ENCODE measurements around the gene PKNOX1.
"Not testable (repeated sequence)": the region's sequence is repeated elsewhere in the genome, so short reads cannot be mapped to it uniquely, and the experiment has no call there.

Gene PKNOX1

GRCh38 chr21:43020177-43020576 lies 45.8 kb downstream of the PKNOX1 start:
- DNase-seq (ENCODE audit: low read depth), result no peak

DNA sequence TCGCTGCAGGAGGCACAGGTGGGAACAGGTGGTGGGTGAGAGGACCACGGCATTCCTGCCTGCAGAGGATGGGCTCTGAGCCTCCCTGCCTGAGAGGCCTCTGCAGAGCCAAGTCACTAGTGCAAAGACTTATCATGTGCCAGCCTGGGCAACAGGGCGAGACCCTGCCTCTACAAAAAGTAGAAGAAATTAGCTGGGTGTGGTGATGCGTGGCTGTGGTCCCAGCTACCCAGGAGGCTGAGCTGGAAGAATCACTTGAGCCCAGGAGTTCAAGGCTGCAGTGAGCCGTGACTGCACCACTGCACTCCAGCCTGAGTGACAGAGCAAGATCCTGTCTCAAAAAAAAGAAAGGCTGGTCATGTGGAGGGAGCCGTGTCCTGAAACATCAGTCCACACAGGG lies 46.4 kb downstream of the PKNOX1 start:
- no peak for DNase-seq (ENCODE audit: low read depth)

- DNase-seq (ENCODE audit: low read depth), result peak; percentile 18
Observed at GRCh38 chr21:43021191-43021590, 46.8 kb downstream of the PKNOX1 start.

DNA sequence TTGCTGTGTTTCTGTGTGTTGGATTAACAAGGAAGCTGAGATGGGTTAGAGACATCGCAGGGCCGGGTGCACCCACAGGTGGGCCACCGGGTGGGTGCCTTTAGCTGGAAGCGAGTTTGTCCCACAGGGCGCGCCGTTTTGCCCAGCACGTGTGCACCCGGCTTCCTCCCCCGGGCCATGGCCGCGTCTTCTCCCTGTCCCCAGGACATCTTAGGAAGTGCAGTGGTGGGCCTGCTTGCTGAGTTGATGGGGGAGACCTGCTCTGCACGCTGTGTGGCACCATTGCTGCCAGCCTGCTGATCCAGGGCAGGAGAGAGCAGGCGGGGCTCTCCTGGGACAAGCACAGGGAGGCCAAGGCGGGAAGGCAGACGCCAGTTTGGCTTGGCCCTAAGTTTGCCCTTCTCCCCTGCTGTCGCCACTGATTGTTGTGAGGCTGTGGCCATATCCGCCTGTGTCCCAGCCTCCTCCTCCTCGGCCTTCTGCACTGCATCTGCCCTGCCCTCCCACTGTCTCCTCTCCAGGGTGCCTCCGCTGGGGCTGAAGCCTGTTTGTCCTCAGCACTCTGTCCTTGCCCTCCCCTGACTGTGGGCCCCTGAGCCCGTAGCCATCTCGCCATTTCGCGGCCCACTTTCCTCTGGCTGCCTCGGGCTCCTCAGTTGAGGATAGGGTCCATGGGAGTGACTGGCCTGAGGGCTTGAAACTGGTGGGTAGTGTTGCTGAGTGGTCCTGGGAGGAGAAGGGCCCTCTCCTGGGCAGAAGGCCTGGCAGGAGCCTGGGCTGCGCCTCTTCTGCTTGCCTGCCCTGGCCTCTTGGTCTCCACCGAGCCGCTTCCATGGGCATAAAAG lies 47.6 kb downstream of the PKNOX1 start:
- no peak for DNase-seq (ENCODE audit: low read depth)

- no peak for DNase-seq (ENCODE audit: low read depth)
Observed at GRCh38 chr21:43023175-43023574, 48.8 kb downstream of the PKNOX1 start.

- DNase-seq (ENCODE audit: low read depth), result no peak
Observed at GRCh38 chr21:43024439-43025136, 50.2 kb downstream of the PKNOX1 start.

DNA sequence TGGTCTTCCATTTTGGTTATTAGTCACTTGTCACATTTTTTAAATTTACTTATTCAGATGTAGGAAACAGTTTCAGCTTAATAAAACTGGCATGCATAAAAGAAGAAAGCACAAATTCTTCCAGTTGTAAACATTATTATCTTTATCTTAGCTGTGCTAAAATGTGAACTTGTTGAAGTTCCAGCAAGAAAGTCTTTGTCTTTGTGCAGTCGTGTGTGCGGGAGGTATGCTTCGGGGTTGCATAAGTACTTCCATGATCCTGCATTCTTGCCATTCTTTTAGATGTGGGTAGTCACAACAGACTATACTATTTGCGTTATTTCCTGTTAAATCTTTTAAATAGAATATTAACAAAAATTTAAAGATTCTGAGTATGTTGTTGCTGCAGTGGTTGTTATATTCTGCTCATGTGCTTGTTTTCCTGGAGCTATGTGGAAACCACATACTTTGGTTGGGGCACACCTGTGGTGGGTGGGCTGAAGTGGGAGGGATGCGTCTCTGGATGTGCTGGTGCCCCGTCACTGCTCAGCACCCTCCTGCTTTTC lies 51.3 kb downstream of the PKNOX1 start:
- no peak for DNase-seq (ENCODE audit: low read depth)

DNA sequence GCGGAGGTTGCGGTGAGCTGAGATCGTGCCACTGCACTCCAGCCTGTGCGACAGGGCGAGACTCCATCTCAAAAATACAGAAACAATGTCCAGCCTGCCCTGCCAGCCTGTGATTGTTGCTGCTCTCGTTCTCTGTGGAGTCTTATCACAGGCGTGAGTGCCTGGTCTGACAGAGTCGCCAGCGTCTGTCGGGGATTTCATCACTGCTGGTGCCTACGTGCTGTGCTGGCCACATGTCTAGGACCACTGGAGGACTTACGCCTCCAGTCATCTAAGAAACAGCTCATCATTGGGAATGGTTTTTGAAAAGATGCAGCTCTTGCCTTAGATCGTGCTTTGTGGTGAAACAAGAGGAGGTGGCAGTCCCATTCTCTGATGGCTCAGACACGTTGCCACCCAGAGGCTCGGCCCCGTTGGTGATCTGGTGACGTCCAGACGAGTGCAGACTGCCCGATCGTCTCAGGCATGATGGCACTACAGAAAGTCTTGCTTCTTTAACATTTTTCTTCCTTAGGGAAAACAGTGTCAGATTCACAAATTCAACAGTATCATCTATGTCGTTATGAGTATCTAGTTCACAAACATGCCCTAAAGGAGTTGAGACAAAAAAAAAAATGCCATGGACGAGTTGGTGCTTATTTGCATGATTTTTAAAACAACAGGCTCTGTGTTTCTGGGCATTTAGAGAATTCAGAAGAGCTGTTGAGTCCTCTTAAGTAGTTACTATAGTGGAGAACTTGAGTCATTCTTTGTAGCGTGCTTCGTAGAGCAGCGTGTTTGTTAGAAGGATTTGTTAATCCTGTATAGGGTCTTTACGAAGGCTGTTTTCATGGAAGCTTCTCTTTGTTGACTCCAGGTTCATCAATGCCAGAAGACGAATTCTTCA lies 53.7 kb downstream of the PKNOX1 start:
- no peak for DNase-seq (ENCODE audit: low read depth)

GRCh38 chr21:43029785-43030184 lies 55.4 kb downstream of the PKNOX1 start:
- no peak for DNase-seq (ENCODE audit: low read depth)

GRCh38 chr21:43031121-43031619 lies 56.8 kb downstream of the PKNOX1 start:
- DNase-seq (ENCODE audit: low read depth), result no peak

DNA sequence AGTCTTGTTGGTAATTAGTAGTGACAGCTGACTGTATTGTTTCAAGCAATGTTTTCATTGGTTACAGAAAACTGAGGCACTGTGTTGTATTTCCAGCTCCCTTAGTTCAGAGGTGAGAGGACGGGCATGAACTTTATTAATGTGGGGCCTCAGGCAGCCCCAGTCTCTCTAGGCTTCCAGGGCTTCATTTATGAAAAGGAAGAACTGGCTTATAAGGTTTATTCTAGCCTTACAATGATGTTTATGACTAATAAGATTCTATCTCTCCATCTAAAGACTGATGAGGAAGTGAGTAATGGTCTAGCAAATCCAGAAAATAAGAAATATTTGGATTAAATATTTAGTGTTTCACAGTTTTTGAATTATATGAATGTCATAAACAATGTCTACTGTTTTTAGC lies 59.7 kb downstream of the PKNOX1 start:
- no peak for DNase-seq (ENCODE audit: low read depth)

DNA sequence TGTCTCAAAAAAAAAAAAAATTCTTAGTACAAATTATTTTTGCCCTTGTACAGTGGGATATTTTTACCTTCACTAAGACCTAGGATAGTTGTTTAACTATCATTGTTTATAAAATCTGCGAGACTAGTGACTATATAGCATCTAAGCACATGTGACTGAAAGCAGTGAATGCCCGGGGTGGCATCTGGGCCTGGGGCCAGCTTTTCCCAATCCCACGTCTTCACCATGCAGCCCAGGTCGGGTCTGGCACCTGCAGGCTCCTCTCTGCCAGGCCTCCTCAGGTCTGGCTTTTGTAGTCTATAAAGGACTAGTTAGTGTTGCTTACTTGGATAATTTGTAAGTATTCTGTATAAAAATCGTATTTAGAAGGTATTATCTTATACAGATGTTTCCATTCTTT lies 60.5 kb downstream of the PKNOX1 start:
- DNase-seq (ENCODE audit: low read depth), result no peak

GRCh38 chr21:43036889-43037288 lies 62.5 kb downstream of the PKNOX1 start:
- DNase-seq (ENCODE audit: low read depth), result not testable (repeated sequence)

- DNase-seq (ENCODE audit: low read depth), result not testable (repeated sequence)
Observed at GRCh38 chr21:43037918-43038658, 63.7 kb downstream of the PKNOX1 start.

GRCh38 chr21:43038659-43039044 lies 64.3 kb downstream of the PKNOX1 start:
- not testable (repeated sequence) for DNase-seq (ENCODE audit: low read depth)

DNA sequence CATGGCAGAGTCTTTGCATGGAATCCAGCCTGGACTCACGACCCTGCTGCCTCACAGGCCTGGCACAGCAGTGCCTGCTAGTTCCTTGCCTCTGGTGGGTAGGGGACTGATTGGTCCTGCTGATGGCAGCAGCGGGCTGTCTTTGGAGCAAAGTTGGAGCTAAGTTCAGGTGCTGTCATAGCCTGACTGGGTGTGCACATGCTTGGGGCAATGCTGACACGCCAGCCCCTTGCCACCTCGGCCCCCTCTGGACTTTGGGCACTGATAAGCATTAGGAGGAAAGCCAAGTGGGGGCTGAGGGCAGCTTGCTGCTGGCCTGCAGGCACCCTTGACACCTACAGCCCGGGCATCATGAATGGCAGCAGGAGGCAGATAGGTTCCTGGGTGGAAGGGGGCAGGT lies 67.8 kb downstream of the PKNOX1 start:
- DNase-seq (ENCODE audit: low read depth), result not testable (repeated sequence)

DNA sequence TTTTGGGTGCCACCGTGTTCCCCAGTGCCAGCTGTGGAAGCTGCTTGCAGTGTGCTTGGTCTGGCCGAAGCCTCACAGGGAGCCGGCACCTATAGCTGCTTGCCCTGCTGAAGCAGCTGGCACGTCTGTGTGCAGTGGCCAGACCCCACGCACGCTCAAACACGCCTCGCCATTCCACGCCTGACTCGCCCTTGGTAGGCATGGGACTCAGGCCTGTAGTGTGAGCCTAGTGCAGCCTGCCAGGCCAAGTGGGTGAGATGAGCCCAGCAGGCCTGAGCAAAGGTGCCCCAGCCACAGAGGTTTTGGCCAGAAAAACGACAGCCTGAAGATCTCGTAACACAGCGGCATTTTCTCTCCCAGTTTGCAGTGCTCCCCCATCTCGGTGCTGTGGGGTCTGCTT lies 68.9 kb downstream of the PKNOX1 start:
- DNase-seq (ENCODE audit: low read depth), result not testable (repeated sequence)

GRCh38 chr21:43044547-43044946 lies 70.2 kb downstream of the PKNOX1 start:
- not testable (repeated sequence) for DNase-seq (ENCODE audit: low read depth)

DNA sequence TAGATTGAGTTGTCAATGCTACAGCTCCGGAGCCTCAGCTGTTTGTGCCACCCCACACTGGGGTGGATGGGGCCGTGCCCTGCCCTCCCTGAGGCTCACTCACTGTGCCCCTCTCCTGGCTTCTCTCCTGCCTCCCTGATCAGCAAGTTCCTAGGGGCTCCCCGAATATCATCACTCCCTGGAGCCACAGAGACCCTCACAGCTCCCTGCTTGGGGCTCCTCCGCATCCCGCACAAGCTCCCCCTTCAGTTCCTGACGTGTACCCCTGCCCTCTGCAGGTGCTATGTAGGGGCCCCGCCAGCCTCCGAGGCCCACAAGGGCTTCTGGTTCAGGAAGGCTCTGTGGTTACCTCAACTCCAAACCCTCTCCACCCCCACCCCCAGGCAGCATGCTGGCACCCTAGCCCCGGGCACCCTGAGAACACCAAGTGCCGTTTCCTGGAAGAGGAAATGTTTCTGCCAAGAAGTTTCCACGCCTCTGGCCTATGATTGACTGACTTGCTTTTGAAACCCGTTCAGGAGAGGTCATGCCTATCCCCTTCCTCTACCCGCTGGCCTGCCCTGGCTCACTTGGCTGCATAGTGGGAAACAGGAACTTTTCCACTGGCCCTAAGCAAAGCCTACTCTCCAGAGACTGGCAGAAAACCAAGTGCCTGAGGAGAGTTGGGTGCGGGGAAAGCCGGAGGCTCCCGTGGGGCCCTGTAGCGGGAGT lies 71.0 kb downstream of the PKNOX1 start:
- not testable (repeated sequence) for DNase-seq (ENCODE audit: low read depth)

All from GM04504 (cell line).